HepG2 (cell line): ENCODE data around the gene CTSO. TPM values are rescaled to one million over a fixed set of nuclear protein-coding genes. Genes with fewer than 3 reads are reported as not detected.

Experiments
- BRCA1 ChIP-seq: sonication (generic); formaldehyde crosslinking; IDR thresholded peaks from 2 replicates; pipeline ENCODE4 v1.4.0; 2020; ENCODE audit warnings: missing genetic modification reagents
- REPIN1 ChIP-seq: sonication (generic); formaldehyde crosslinking; IDR thresholded peaks from 2 replicates; pipeline ENCODE4 v1.8.0; 2022; ENCODE audit warnings: missing genetic modification reagents, low read depth, mild to moderate bottlenecking, borderline replicate concordance
- SMAD1 ChIP-seq: sonication (generic); formaldehyde crosslinking; IDR thresholded peaks from 2 replicates; pipeline ENCODE4 v1.4.0; 2020; ENCODE audit warnings: missing genetic modification reagents, low read depth, mild to moderate bottlenecking, borderline replicate concordance
- SPEN ChIP-seq: sonication (generic); formaldehyde crosslinking; IDR thresholded peaks from 2 replicates; pipeline ENCODE4 v1.5.1; 2020; ENCODE audit warnings: low read depth, mild to moderate bottlenecking, missing genetic modification reagents
- ZNF232 ChIP-seq: sonication (generic); formaldehyde crosslinking; IDR thresholded peaks from 2 replicates; pipeline ENCODE4 v1.4.0; 2020; ENCODE audit warnings: missing genetic modification reagents, borderline replicate concordance
- ZNF263 ChIP-seq: sonication (generic); formaldehyde crosslinking; IDR thresholded peaks from 2 replicates; pipeline ENCODE4 v1.4.0; 2020; ENCODE audit warnings: missing genetic modification reagents
- polyA plus RNA-seq, 8 experiments: library from polyadenylated mRNA; depleted of rRNA in 3 of 8; stranded (reverse) in 7 of 8; unstranded in 1 of 8; fragments of >200 nt; fragmentation: Illumina TruSeq in 4 of 8; extraction: Trizol in 4 of 8; gene quantifications; 2 replicates each; pipeline versions ENCODE4 v1.2.1 to v1.2.3, GENCODE V29; 2011 to 2016; ENCODE audit warnings: low read depth in 4 of 8, missing spikeins in 1 of 8, mixed read lengths in 1 of 8; ENCODE audit not compliant: insufficient read depth in 1 of 8
- total RNA-seq, 5 experiments: library from RNA; depleted of rRNA; stranded (reverse); fragments of >200 nt; fragmentation: Illumina TruSeq; extraction: Trizol; gene quantifications; 2 replicates each; pipeline ENCODE4 v1.2.3, GENCODE V29; 2016; ENCODE audit warnings: low read depth in 1 of 5
- TF ChIP-seq, protein P1 (sequence below): sonication (generic); formaldehyde crosslinking; IDR thresholded peaks from one replicate; pipeline ENCODE4 v1.5.1; 2020; ENCODE audit warnings: mild to moderate bottlenecking, missing genetic modification reagents; ENCODE audit errors: not compliant biosample characterization
- TF ChIP-seq, protein P2 (sequence below), 2 experiments: IDR thresholded peaks; 2 replicates each; pipeline ENCODE4 v1.6.1; 2011 to 2012; ENCODE audit warnings: low read length in 2 of 2, borderline replicate concordance in 1 of 2, low read depth in 1 of 2, mild to moderate bottlenecking in 1 of 2, moderate library complexity in 1 of 2
- TF ChIP-seq, protein P3 (sequence below): sonication (generic); formaldehyde crosslinking; IDR thresholded peaks from 2 replicates; pipeline ENCODE4 v1.5.0; 2020; ENCODE audit warnings: missing genetic modification reagents
- TF ChIP-seq, protein P4 (sequence below): sonication (generic); formaldehyde crosslinking; IDR thresholded peaks from 2 replicates; pipeline ENCODE4 v1.4.0; 2020; ENCODE audit warnings: missing genetic modification reagents, borderline replicate concordance

The CTSO gene
- total and polyA plus RNA-seq, 2 of the 13 experiments (the other 11 are each of a cell fraction or from before 2014, with no cell fraction given): 0.07 to 0.17 TPM

DNA sequence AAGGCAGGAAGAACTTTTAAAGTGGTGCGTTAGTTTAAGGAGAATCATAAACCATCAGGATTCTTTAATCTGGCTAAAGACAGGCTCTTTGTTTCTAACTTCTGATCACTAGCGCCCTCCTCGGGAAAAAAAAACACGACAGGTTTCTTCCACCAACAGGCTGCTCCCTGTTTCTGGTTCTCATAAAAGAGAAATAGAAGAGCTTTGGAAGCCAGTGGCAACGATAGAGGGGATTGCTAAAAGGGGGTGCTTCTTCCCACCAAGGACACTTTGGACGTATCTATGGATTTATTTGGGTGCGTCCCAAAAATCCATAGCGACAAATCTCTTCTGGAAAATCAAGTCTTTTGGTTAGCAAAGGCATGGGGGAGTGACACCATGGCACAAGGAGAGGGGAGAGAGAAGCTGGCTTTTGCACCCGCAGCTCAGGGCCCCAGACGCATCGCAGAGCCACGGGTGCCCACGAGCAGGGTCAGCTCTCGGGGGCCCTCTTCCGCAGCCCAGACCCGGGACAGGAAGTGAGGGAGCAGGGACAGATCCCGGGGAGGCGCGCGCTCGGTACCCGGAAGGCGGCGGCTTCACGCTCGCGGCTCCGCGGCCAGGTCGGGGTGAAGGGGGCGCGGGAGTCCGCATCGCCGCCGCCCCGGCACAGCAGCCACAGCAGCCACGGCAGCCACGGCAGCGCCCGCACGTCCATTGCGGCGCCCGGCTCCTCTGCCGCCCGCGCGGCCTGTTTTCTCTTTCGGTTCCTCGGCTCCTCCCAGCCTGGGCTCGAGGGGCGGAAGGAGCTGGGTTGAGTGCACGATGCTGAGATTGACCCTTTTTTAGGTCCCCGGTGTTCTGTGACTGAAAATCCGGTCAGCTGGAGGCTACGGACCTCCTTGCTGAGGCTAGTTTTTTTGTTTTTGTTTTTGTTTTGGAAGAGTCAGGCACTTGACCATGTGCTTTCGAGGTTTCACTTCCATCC lies at the start of gene CTSO (continued):
- TF ChIP-seq, protein P1, sequence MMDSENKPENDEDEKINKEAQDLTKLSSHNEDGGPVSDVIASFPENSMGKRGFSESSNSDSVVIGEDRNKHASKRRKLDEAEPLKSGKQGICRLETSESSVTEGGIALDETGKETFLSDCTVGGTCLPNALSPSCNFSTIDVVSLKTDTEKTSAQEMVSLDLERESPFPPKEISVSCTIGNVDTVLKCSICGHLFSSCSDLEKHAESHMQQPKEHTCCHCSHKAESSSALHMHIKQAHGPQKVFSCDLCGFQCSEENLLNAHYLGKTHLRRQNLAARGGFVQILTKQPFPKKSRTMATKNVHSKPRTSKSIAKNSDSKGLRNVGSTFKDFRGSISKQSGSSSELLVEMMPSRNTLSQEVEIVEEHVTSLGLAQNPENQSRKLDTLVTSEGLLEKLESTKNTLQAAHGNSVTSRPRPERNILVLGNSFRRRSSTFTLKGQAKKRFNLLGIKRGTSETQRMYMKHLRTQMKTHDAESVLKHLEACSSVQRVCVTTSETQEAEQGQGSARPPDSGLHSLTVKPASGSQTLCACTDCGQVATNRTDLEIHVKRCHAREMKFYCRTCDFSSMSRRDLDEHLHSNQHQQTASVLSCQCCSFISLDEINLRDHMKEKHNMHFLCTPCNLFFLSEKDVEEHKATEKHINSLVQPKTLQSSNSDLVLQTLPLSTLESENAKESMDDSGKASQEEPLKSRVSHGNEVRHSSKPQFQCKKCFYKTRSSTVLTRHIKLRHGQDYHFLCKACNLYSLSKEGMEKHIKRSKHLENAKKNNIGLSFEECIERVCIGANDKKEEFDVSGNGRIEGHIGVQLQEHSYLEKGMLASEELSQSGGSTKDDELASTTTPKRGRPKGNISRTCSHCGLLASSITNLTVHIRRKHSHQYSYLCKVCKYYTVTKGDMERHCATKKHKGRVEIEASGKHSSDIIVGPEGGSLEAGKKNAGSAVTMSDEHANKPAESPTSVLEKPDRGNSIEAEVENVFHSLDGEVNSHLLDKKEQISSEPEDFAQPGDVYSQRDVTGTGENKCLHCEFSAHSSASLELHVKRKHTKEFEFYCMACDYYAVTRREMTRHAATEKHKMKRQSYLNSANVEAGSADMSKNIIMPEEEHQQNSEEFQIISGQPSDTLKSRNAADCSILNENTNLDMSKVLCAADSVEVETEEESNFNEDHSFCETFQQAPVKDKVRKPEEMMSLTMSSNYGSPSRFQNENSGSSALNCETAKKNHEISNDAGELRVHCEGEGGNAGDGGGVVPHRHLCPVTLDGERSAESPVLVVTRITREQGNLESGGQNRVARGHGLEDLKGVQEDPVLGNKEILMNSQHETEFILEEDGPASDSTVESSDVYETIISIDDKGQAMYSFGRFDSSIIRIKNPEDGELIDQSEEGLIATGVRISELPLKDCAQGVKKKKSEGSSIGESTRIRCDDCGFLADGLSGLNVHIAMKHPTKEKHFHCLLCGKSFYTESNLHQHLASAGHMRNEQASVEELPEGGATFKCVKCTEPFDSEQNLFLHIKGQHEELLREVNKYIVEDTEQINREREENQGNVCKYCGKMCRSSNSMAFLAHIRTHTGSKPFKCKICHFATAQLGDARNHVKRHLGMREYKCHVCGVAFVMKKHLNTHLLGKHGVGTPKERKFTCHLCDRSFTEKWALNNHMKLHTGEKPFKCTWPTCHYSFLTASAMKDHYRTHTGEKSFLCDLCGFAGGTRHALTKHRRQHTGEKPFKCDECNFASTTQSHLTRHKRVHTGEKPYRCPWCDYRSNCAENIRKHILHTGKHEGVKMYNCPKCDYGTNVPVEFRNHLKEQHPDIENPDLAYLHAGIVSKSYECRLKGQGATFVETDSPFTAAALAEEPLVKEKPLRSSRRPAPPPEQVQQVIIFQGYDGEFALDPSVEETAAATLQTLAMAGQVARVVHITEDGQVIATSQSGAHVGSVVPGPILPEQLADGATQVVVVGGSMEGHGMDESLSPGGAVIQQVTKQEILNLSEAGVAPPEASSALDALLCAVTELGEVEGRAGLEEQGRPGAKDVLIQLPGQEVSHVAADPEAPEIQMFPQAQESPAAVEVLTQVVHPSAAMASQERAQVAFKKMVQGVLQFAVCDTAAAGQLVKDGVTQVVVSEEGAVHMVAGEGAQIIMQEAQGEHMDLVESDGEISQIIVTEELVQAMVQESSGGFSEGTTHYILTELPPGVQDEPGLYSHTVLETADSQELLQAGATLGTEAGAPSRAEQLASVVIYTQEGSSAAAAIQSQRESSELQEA (CRISPR knock-in tag): no peak
- TF ChIP-seq SMAD1 (CRISPR knock-in tag) (0 out of 2 replicates have a peak, but pooled peaks have one; percentile 53), BRCA1 (CRISPR knock-in tag) (no peak), REPIN1 (CRISPR knock-in tag) (0 out of 2 replicates have a peak, but pooled peaks have one; percentile 36), ZNF232 (CRISPR knock-in tag) (peak; percentile 62; the same call in 1 of the 2 replicates), ZNF263 (no peak; the same call in 1 of the 2 replicates), SPEN (CRISPR knock-in tag) (peak; percentile 36; the same call in 1 of the 2 replicates)
- TF ChIP-seq, protein P2, sequence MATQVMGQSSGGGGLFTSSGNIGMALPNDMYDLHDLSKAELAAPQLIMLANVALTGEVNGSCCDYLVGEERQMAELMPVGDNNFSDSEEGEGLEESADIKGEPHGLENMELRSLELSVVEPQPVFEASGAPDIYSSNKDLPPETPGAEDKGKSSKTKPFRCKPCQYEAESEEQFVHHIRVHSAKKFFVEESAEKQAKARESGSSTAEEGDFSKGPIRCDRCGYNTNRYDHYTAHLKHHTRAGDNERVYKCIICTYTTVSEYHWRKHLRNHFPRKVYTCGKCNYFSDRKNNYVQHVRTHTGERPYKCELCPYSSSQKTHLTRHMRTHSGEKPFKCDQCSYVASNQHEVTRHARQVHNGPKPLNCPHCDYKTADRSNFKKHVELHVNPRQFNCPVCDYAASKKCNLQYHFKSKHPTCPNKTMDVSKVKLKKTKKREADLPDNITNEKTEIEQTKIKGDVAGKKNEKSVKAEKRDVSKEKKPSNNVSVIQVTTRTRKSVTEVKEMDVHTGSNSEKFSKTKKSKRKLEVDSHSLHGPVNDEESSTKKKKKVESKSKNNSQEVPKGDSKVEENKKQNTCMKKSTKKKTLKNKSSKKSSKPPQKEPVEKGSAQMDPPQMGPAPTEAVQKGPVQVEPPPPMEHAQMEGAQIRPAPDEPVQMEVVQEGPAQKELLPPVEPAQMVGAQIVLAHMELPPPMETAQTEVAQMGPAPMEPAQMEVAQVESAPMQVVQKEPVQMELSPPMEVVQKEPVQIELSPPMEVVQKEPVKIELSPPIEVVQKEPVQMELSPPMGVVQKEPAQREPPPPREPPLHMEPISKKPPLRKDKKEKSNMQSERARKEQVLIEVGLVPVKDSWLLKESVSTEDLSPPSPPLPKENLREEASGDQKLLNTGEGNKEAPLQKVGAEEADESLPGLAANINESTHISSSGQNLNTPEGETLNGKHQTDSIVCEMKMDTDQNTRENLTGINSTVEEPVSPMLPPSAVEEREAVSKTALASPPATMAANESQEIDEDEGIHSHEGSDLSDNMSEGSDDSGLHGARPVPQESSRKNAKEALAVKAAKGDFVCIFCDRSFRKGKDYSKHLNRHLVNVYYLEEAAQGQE (IDR thresholded peaks at IDR 0.05; ENCODE audit: borderline replicate concordance in 1 of 2, low read depth in 1 of 2, low read length in 2 of 2): no peak; a peak in 1 of 4 replicates
- TF ChIP-seq, protein P3, sequence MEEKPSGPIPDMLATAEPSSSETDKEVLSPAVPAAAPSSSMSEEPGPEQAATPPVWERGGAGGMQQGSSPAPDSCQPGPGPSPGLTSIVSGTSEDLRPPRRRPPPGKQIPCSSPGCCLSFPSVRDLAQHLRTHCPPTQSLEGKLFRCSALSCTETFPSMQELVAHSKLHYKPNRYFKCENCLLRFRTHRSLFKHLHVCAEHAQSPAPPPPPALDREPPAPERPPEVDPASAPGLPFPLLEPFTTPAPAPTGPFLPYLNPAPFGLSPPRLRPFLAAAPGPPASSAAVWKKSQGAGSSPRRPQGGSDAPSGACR (CRISPR knock-in tag): no peak
- TF ChIP-seq, protein P4, sequence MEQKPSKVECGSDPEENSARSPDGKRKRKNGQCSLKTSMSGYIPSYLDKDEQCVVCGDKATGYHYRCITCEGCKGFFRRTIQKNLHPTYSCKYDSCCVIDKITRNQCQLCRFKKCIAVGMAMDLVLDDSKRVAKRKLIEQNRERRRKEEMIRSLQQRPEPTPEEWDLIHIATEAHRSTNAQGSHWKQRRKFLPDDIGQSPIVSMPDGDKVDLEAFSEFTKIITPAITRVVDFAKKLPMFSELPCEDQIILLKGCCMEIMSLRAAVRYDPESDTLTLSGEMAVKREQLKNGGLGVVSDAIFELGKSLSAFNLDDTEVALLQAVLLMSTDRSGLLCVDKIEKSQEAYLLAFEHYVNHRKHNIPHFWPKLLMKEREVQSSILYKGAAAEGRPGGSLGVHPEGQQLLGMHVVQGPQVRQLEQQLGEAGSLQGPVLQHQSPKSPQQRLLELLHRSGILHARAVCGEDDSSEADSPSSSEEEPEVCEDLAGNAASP (CRISPR knock-in tag): no peak
